ENCODE measurements around the gene BRSK1. TPM values are rescaled to one million over a fixed set of nuclear protein-coding genes. Genes with fewer than 3 reads are reported as not detected.

BRSK1 gene
- total and polyA plus RNA-seq, 2 donors (not counting 1 experiment from before 2014, with no cell fraction given) = 5.1 TPM

DNA sequence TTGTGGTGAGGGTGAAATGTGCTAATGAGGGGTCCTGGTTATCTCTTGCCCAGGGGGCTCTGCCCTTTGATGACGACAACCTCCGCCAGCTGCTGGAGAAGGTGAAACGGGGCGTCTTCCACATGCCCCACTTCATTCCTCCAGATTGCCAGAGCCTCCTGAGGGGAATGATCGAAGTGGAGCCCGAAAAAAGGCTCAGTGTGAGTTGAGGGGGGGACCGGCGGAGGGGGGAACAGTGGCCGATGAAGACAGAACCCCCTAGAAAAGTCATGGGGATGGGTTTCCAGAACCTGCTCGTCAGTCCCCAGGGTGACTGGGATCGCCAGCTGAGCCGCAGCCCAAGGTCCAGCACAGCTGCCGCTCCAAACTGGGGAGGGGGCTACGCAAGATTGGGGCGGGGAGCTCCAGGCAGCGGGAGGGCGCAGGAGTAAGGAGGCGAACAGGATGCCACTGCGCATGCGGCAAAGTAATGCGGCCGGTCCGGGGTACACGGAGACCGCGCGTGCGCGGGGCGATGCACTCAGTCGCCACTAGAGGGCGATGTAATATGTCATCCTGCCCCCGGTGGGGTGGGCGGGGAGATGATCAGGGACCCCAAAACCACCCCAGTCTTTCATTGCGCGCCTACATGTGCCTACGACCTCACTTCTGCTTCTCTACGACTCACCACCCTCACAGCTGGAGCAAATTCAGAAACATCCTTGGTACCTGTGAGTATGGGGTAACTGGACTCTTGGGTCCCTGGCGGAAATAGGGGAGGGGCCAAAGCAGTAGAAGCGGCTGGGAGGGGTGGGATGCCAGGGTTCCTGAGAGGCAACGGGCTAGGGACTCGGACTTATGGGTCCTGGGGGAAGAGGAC is 17.9 kb downstream of the BRSK1 start:
- DNase-seq (ENCODE audit: low read depth in 2 of 2) = peak; percentile 47 to 67
- Histone ChIP-seq H3K36me3 (ENCODE audit: control insufficient read depth, insufficient read depth, low read length) (peaks cover 5% of the 10 kb centered on the region), H3K4me3 (replicated peaks in 1 of 4; ENCODE audit: control extremely low read depth in 1 of 4, insufficient read depth in 1 of 4, low read depth in 3 of 4, low read length in 4 of 4) (peak overlapping the region; percentile 19 to 51 (median 30)), H3K9ac (ENCODE audit: insufficient read depth, low read length) (peak overlapping the region; percentile 44), H3K9me3 (ENCODE audit: control insufficient read depth, insufficient read depth, low read depth, low read length) (no peaks in the 10 kb centered on the region), H3K4me2 (ENCODE audit: extremely low read depth, insufficient read depth, low read length) (peak overlapping the region; percentile 79), H3K27ac (ENCODE audit: insufficient read depth, low read length) (no peak overlapping the region), H3K79me2 (ENCODE audit: control insufficient read depth, insufficient read depth, low read length) (no peaks in the 10 kb centered on the region), H2AFZ (ENCODE audit: low read length) (peak overlapping the region; percentile 73), H3K4me1 (ENCODE audit: control insufficient read depth, extremely low read depth, insufficient read depth, low read length) (peaks cover 2% of the 10 kb centered on the region), H3K27me3 (ENCODE audit: control insufficient read depth, insufficient read depth, low read length) (no peaks in the 10 kb centered on the region), H4K20me1 (ENCODE audit: control insufficient read depth, extremely low read depth, insufficient read depth, low read length) (no peaks in the 10 kb centered on the region)
- TF ChIP-seq CTCF (conservative IDR thresholded peaks at IDR 0.05 in 1 of 2, IDR thresholded peaks at IDR 0.05 in 1 of 2; ENCODE audit: low read depth in 1 of 2, low read length in 2 of 2) (peak; percentile 69 to 86), EZH2 (IDR thresholded peaks at IDR 0.05; ENCODE audit: low read length, missing control alignments) (no peak)

DNA sequence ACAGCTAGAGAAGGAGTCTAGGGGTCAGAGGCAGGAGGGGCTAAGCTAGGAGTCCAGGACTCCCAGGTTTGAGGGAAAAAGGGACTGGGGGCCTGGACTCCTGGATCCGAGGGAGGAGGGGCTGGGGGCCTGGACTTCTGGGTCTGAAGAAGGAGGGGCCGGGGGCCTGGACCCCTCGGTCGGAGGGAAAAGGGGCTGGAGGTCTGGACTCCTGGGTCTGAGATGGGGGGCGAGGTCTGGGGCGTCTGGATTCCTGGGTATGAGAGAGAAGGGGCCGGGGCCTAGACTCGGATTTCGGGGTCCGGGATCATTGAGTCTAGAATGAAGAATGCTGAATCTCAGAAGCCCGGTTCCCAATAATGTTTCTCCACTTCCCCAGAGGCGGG is 18.5 kb downstream of the BRSK1 start:
- Histone ChIP-seq H3K27ac (ENCODE audit: insufficient read depth, low read length) (no peak overlapping the region), H3K4me3 (replicated peaks in 1 of 4; ENCODE audit: control extremely low read depth in 1 of 4, insufficient read depth in 1 of 4, low read depth in 3 of 4, low read length in 4 of 4) (peak overlapping the region in 1 of 4 experiments; percentile 51), H3K9ac (ENCODE audit: insufficient read depth, low read length) (no peak overlapping the region), H3K4me2 (ENCODE audit: extremely low read depth, insufficient read depth, low read length) (no peak overlapping the region), H2AFZ (ENCODE audit: low read length) (no peak overlapping the region), H4K20me1 (ENCODE audit: control insufficient read depth, extremely low read depth, insufficient read depth, low read length) (no peaks in the 10 kb centered on the region), H3K79me2 (ENCODE audit: control insufficient read depth, insufficient read depth, low read length) (no peaks in the 10 kb centered on the region), H3K36me3 (ENCODE audit: control insufficient read depth, insufficient read depth, low read length) (peaks cover 7% of the 10 kb centered on the region), H3K27me3 (ENCODE audit: control insufficient read depth, insufficient read depth, low read length) (no peaks in the 10 kb centered on the region), H3K9me3 (ENCODE audit: control insufficient read depth, insufficient read depth, low read depth, low read length) (no peaks in the 10 kb centered on the region), H3K4me1 (ENCODE audit: control insufficient read depth, extremely low read depth, insufficient read depth, low read length) (peaks cover 2% of the 10 kb centered on the region)
- no peak for TF ChIP-seq CTCF (conservative IDR thresholded peaks at IDR 0.05 in 1 of 2, IDR thresholded peaks at IDR 0.05 in 1 of 2; ENCODE audit: low read depth in 1 of 2, low read length in 2 of 2)
- no peak for TF ChIP-seq EZH2 (IDR thresholded peaks at IDR 0.05; ENCODE audit: low read length, missing control alignments)
- DNase-seq (ENCODE audit: low read depth in 2 of 2) = no peak

- no peak overlapping the region for H3K4me2 ChIP-seq (ENCODE audit: extremely low read depth, insufficient read depth, low read length)
- no peak overlapping the region for H3K27ac ChIP-seq (ENCODE audit: insufficient read depth, low read length)
- no peaks in the 10 kb centered on the region for H3K79me2 ChIP-seq (ENCODE audit: control insufficient read depth, insufficient read depth, low read length)
- no peak overlapping the region for H3K9ac ChIP-seq (ENCODE audit: insufficient read depth, low read length)
- H3K36me3 ChIP-seq (ENCODE audit: control insufficient read depth, insufficient read depth, low read length) = peaks cover 7% of the 10 kb centered on the region
- H3K4me1 ChIP-seq (ENCODE audit: control insufficient read depth, extremely low read depth, insufficient read depth, low read length) = peaks cover 2% of the 10 kb centered on the region
- H3K9me3 ChIP-seq (ENCODE audit: control insufficient read depth, insufficient read depth, low read depth, low read length) = no peaks in the 10 kb centered on the region
- H3K4me3 ChIP-seq (replicated peaks in 1 of 4; ENCODE audit: control extremely low read depth in 1 of 4, insufficient read depth in 1 of 4, low read depth in 3 of 4, low read length in 4 of 4) = no peak overlapping the region
- H3K27me3 ChIP-seq (ENCODE audit: control insufficient read depth, insufficient read depth, low read length) = no peaks in the 10 kb centered on the region
- DNase-seq (ENCODE audit: low read depth in 2 of 2) = no peak
- no peaks in the 10 kb centered on the region for H4K20me1 ChIP-seq (ENCODE audit: control insufficient read depth, extremely low read depth, insufficient read depth, low read length)
- H2AFZ ChIP-seq (ENCODE audit: low read length) = no peak overlapping the region
- TF ChIP-seq CTCF (conservative IDR thresholded peaks at IDR 0.05 in 1 of 2, IDR thresholded peaks at IDR 0.05 in 1 of 2; ENCODE audit: low read depth in 1 of 2, low read length in 2 of 2) = no peak
- TF ChIP-seq EZH2 (IDR thresholded peaks at IDR 0.05; ENCODE audit: low read length, missing control alignments) = no peak
Observed at GRCh38 chr19:55303477-55303876, 19.7 kb downstream of the BRSK1 start.

Measured in fibroblast of lung (primary cell).